Panc1 (cell line): Measurements from ENCODE around the gene GLI1.

Experiments
- POLR2AphosphoS5 ChIP-seq: IDR thresholded peaks from 2 replicates; pipeline ENCODE4 v1.6.1; 2012; ENCODE audit warnings: mild to moderate bottlenecking, low read depth, low read length, moderate library complexity
- SIN3A ChIP-seq: IDR thresholded peaks from 2 replicates; pipeline ENCODE4 v1.6.1; 2012; ENCODE audit warnings: low read depth, mild to moderate bottlenecking, low read length, moderate library complexity, borderline replicate concordance; ENCODE audit not compliant: insufficient read depth
- TCF7L2 ChIP-seq: IDR thresholded peaks from 2 replicates; pipeline ENCODE4 v1.6.1; 2011; ENCODE audit warnings: mild to moderate bottlenecking, low read depth, low read length, inconsistent platforms
- TF ChIP-seq, protein P1 (sequence below), 2 experiments: IDR thresholded peaks; 2 replicates each; pipeline ENCODE4 v1.6.1; 2011 to 2012; ENCODE audit warnings: low read depth in 2 of 2, control low read depth in 1 of 2, low read length in 1 of 2, mild to moderate bottlenecking in 1 of 2, moderate library complexity in 1 of 2; ENCODE audit not compliant: insufficient read depth in 1 of 2
- TF ChIP-seq, protein P2 (sequence below): fragments of 450-650 bp; IDR thresholded peaks from 2 replicates; pipeline ENCODE4 v1.5.1; 2017; ENCODE audit warnings: mild to moderate bottlenecking

DNA sequence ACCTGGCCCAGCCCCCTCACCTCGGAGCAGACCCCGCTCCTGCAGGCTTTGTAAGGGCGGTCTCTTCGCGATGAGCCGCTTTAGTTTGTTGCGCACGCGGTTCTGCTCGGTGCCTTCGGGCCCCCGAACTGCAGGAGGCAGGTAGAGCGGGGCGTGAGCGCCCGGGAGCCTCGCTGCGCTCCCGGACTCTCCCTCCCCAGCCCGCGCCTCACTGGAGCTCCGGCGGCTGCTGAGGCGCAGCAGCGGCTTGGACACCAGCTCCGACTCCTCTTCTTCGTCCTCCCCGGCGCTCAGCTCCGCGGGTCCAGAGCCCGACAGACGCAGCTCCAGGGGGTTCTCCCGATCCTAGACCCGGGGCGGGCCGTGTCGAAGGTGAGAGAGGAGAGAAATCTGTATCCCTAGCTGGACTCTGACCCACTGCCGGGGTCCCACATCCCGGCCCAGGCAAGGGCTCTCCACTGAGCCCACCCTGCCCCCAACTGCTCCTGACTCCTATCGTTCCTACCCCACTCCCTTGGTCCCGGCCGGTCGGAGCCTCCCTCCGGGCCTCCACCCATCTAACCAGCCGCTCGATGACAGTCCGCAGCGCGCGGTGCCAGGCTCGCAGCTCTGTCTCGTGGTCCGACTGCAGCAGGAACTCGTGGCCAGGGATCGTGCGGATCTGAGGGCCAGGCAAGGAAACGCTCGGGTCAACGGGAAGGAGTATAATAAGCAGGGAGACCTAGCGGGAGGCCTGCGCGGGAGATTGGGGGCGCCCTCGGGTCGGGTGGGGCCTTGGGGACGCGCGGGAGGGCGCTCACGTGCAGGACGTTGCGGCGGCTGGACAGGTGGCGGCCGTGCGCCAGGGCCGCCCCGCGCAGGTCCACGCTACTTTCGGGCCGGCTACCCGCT lies 15.9 kb downstream of the GLI1 start:
- TF ChIP-seq, protein P1, sequence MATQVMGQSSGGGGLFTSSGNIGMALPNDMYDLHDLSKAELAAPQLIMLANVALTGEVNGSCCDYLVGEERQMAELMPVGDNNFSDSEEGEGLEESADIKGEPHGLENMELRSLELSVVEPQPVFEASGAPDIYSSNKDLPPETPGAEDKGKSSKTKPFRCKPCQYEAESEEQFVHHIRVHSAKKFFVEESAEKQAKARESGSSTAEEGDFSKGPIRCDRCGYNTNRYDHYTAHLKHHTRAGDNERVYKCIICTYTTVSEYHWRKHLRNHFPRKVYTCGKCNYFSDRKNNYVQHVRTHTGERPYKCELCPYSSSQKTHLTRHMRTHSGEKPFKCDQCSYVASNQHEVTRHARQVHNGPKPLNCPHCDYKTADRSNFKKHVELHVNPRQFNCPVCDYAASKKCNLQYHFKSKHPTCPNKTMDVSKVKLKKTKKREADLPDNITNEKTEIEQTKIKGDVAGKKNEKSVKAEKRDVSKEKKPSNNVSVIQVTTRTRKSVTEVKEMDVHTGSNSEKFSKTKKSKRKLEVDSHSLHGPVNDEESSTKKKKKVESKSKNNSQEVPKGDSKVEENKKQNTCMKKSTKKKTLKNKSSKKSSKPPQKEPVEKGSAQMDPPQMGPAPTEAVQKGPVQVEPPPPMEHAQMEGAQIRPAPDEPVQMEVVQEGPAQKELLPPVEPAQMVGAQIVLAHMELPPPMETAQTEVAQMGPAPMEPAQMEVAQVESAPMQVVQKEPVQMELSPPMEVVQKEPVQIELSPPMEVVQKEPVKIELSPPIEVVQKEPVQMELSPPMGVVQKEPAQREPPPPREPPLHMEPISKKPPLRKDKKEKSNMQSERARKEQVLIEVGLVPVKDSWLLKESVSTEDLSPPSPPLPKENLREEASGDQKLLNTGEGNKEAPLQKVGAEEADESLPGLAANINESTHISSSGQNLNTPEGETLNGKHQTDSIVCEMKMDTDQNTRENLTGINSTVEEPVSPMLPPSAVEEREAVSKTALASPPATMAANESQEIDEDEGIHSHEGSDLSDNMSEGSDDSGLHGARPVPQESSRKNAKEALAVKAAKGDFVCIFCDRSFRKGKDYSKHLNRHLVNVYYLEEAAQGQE (IDR thresholded peaks at IDR 0.05; ENCODE audit: insufficient read depth in 1 of 2, low read depth in 2 of 2, low read length in 1 of 2) = no peak
- TF ChIP-seq, protein P2, sequence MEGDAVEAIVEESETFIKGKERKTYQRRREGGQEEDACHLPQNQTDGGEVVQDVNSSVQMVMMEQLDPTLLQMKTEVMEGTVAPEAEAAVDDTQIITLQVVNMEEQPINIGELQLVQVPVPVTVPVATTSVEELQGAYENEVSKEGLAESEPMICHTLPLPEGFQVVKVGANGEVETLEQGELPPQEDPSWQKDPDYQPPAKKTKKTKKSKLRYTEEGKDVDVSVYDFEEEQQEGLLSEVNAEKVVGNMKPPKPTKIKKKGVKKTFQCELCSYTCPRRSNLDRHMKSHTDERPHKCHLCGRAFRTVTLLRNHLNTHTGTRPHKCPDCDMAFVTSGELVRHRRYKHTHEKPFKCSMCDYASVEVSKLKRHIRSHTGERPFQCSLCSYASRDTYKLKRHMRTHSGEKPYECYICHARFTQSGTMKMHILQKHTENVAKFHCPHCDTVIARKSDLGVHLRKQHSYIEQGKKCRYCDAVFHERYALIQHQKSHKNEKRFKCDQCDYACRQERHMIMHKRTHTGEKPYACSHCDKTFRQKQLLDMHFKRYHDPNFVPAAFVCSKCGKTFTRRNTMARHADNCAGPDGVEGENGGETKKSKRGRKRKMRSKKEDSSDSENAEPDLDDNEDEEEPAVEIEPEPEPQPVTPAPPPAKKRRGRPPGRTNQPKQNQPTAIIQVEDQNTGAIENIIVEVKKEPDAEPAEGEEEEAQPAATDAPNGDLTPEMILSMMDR = no peak
- no peak for TF ChIP-seq SIN3A
- no peak for TF ChIP-seq POLR2AphosphoS5
- TF ChIP-seq TCF7L2 = no peak
